GM21825 (cell line): Measurements from ENCODE around the gene TTC16.

Source experiments
- ATAC-seq: cut with Tn5 transposase; IDR thresholded peaks from one replicate; pipeline ENCODE4 v1.9.1; 2021; ENCODE audit warnings: mild to moderate bottlenecking, moderate library complexity; ENCODE audit not compliant: unreplicated experiment

Gene TTC16

GRCh38 chr9:127698386-127698785 is 17.5 kb upstream of the TTC16 start:
- no peak for ATAC-seq

GRCh38 chr9:127698985-127699670 is 16.8 kb upstream of the TTC16 start:
- peak; percentile 93 for ATAC-seq

- no peak for ATAC-seq
Observed at GRCh38 chr9:127700140-127700539, 15.7 kb upstream of the TTC16 start.

- ATAC-seq: no peak
Observed at GRCh38 chr9:127700594-127701255, 15.2 kb upstream of the TTC16 start.

- no peak for ATAC-seq
Observed at GRCh38 chr9:127703289-127703946, 12.5 kb upstream of the TTC16 start.

- no peak for ATAC-seq
Observed at GRCh38 chr9:127705577-127706379, 10.1 kb upstream of the TTC16 start.

- ATAC-seq: no peak
Observed at GRCh38 chr9:127706836-127707241, 9.0 kb upstream of the TTC16 start, which contains the start of gene CFAP157. Gene CFAP157 (plus strand): TSS chr9:127706988. CDS start chr9:127707032, 44 bp downstream.

- no peak for ATAC-seq
Observed at GRCh38 chr9:127707766-127708165, 8.1 kb upstream of the TTC16 start.

GRCh38 chr9:127708952-127709587 is 6.8 kb upstream of the TTC16 start:
- no peak for ATAC-seq

GRCh38 chr9:127710204-127710783 is 5.6 kb upstream of the TTC16 start:
- ATAC-seq: no peak

GRCh38 chr9:127711226-127711701 is 4.6 kb upstream of the TTC16 start:
- ATAC-seq: no peak

GRCh38 chr9:127711831-127712274 is 4.0 kb upstream of the TTC16 start:
- no peak for ATAC-seq

- no peak for ATAC-seq
Observed at GRCh38 chr9:127712371-127712770, 3.5 kb upstream of the TTC16 start.

- ATAC-seq: no peak
Observed at GRCh38 chr9:127712867-127713266, 3.0 kb upstream of the TTC16 start.

GRCh38 chr9:127714020-127714750 is 1.7 kb upstream of the TTC16 start:
- no peak for ATAC-seq

GRCh38 chr9:127714951-127715469 is 869 bp upstream of the TTC16 start:
- peak; percentile 6 for ATAC-seq

GRCh38 chr9:127716412-127716811 is 533 bp downstream of the TTC16 start:
- no peak for ATAC-seq

- ATAC-seq: no peak
Observed at GRCh38 chr9:127717766-127718165, 1.9 kb downstream of the TTC16 start.
